ENCODE data around the gene TMEM18. TPM values are rescaled to one million over a fixed set of nuclear protein-coding genes. Genes with fewer than 3 reads are reported as not detected.

TMEM18 gene
- total and polyA plus RNA-seq, 2 of the 13 experiments (the other 11 are each of a cell fraction or from before 2014, with no cell fraction given) = 45.9 to 49.4 TPM

DNA sequence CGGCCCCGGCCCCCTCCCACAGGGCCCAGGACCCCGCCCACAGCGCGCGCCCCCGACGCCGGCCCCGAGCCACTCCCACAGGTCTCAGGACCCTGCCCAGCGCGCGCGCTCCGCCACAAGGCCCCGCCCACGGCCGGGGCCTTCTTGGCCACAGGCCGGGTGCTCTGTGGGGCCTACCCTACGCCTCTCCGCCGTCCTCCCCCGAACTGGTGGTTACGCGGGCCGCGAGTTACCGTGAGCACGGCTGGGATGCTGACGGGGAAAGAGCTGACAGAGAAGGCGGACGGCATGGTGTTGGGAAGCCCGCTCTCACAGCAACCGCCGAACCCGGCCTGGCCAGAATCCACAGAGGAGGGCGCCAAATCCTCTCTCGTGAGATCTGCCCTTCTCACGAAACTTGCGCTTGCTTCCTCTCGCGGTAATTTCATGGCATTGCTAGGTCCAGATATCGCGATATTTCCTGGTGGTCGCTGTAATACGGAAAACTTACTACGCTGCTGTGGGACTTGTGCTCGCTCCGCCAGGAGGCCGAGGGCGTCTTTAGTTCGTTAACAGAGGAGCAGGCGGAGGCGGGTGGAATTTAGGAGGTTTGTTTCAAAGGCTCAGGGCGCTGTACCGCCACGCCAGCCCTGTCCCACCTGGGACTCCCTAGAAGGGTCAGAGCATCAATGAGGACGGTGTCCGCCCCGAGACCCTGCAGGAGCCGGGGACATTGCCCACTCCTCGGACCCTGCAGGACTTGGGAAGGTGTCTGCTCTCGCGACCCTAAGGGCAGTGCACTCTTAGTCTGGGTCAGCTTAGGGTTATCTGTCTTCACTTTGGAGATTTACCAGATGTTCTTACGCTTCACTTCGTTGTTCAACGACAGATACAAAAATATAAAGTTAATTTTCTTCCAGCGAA, at the start of gene TMEM18 (continued):
- TF ChIP-seq, protein P1, sequence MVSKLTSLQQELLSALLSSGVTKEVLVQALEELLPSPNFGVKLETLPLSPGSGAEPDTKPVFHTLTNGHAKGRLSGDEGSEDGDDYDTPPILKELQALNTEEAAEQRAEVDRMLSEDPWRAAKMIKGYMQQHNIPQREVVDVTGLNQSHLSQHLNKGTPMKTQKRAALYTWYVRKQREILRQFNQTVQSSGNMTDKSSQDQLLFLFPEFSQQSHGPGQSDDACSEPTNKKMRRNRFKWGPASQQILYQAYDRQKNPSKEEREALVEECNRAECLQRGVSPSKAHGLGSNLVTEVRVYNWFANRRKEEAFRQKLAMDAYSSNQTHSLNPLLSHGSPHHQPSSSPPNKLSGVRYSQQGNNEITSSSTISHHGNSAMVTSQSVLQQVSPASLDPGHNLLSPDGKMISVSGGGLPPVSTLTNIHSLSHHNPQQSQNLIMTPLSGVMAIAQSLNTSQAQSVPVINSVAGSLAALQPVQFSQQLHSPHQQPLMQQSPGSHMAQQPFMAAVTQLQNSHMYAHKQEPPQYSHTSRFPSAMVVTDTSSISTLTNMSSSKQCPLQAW (CRISPR knock-in tag; IDR thresholded peaks at IDR 0.05) = peak; percentile 89
- TF ChIP-seq, protein P2, sequence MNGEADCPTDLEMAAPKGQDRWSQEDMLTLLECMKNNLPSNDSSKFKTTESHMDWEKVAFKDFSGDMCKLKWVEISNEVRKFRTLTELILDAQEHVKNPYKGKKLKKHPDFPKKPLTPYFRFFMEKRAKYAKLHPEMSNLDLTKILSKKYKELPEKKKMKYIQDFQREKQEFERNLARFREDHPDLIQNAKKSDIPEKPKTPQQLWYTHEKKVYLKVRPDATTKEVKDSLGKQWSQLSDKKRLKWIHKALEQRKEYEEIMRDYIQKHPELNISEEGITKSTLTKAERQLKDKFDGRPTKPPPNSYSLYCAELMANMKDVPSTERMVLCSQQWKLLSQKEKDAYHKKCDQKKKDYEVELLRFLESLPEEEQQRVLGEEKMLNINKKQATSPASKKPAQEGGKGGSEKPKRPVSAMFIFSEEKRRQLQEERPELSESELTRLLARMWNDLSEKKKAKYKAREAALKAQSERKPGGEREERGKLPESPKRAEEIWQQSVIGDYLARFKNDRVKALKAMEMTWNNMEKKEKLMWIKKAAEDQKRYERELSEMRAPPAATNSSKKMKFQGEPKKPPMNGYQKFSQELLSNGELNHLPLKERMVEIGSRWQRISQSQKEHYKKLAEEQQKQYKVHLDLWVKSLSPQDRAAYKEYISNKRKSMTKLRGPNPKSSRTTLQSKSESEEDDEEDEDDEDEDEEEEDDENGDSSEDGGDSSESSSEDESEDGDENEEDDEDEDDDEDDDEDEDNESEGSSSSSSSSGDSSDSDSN (CRISPR knock-in tag; IDR thresholded peaks at IDR 0.05) = peak; percentile 94
- TF ChIP-seq ZNF550 (CRISPR knock-in tag; IDR thresholded peaks at IDR 0.05; ENCODE audit: borderline replicate concordance) = peak; percentile 75; the same call in 1 of the 2 replicates
- no peak for TF ChIP-seq JUND (CRISPR knock-in tag; IDR thresholded peaks at IDR 0.05)
- TF ChIP-seq ZNF510 (CRISPR knock-in tag; IDR thresholded peaks at IDR 0.05; ENCODE audit: low read depth) = peak; percentile 21; the same call in 1 of the 2 replicates
- TF ChIP-seq RARG (CRISPR knock-in tag; IDR thresholded peaks at IDR 0.05; ENCODE audit: low read depth) = no peak
- TF ChIP-seq ZFP82 (CRISPR knock-in tag; IDR thresholded peaks at IDR 0.05; ENCODE audit: borderline replicate concordance) = peak; percentile 92; the same call in 1 of the 2 replicates
- TF ChIP-seq TAF15 (IDR thresholded peaks at IDR 0.05; ENCODE audit: low read depth, low read length, poor library complexity, severe bottlenecking) = no peak
- peak; percentile 98 for TF ChIP-seq BORCS8-MEF2B (CRISPR knock-in tag; IDR thresholded peaks at IDR 0.05)
- TF ChIP-seq MXD4 (CRISPR knock-in tag; IDR thresholded peaks at IDR 0.05) = peak; percentile 53; the same call in 1 of the 2 replicates
- TF ChIP-seq SNAI1 (CRISPR knock-in tag; IDR thresholded peaks at IDR 0.05; ENCODE audit: borderline replicate concordance) = peak; percentile 65; the same call in 1 of the 2 replicates
- no peak for TF ChIP-seq TCF7 (IDR thresholded peaks at IDR 0.05; ENCODE audit: low read depth)
- TF ChIP-seq, protein P3, sequence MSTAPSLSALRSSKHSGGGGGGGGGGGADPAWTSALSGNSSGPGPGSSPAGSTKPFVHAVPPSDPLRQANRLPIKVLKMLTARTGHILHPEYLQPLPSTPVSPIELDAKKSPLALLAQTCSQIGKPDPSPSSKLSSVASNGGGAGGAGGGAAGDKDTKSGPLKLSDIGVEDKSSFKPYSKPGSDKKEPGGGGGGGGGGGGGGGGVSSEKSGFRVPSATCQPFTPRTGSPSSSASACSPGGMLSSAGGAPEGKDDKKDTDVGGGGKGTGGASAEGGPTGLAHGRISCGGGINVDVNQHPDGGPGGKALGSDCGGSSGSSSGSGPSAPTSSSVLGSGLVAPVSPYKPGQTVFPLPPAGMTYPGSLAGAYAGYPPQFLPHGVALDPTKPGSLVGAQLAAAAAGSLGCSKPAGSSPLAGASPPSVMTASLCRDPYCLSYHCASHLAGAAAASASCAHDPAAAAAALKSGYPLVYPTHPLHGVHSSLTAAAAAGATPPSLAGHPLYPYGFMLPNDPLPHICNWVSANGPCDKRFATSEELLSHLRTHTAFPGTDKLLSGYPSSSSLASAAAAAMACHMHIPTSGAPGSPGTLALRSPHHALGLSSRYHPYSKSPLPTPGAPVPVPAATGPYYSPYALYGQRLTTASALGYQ (CRISPR knock-in tag; IDR thresholded peaks at IDR 0.05) = peak; percentile 89
- TF ChIP-seq, protein P4, sequence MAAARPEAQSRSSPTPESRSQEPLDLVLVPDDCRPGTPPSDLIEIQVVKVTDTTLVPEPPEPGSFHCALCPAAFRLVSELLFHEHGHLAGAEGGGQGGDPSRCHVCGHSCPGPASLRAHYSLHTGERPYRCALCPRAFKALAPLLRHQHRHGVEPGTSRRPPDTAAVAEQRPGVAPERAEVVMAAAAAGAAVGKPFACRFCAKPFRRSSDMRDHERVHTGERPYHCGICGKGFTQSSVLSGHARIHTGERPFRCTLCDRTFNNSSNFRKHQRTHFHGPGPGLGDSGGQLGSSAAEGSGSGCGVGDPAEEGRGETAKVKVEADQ (CRISPR knock-in tag; IDR thresholded peaks at IDR 0.05; ENCODE audit: borderline replicate concordance) = peak; percentile 96
- TF ChIP-seq DR1 (CRISPR knock-in tag; IDR thresholded peaks at IDR 0.05) = peak; percentile 99
- TF ChIP-seq ZNF773 (CRISPR knock-in tag; IDR thresholded peaks at IDR 0.05; ENCODE audit: borderline replicate concordance) = 0 out of 2 replicates have a peak, but pooled peaks have one; percentile 29
- peak; percentile 19; the same call in 1 of the 2 replicates for TF ChIP-seq SP4 (CRISPR knock-in tag; IDR thresholded peaks at IDR 0.05)
- TF ChIP-seq, protein P5, sequence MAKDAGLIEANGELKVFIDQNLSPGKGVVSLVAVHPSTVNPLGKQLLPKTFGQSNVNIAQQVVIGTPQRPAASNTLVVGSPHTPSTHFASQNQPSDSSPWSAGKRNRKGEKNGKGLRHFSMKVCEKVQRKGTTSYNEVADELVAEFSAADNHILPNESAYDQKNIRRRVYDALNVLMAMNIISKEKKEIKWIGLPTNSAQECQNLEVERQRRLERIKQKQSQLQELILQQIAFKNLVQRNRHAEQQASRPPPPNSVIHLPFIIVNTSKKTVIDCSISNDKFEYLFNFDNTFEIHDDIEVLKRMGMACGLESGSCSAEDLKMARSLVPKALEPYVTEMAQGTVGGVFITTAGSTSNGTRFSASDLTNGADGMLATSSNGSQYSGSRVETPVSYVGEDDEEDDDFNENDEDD (CRISPR knock-in tag; IDR thresholded peaks at IDR 0.05; ENCODE audit: borderline replicate concordance) = peak; percentile 97
- peak; percentile 79; the same call in 1 of the 2 replicates for TF ChIP-seq ZNF747 (CRISPR knock-in tag; IDR thresholded peaks at IDR 0.05; ENCODE audit: borderline replicate concordance)

Measured in HepG2 (cell line).